Measurements from ENCODE around the gene WDR37.
"Not testable (repeated sequence)": the region's sequence is repeated elsewhere in the genome, so short reads cannot be mapped to it uniquely, and the experiment has no call there.

Gene WDR37

GRCh38 chr10:1040133-1040532 is 16.1 kb upstream of the WDR37 start:
- FAIRE-seq: no peak

GRCh38 chr10:1041514-1041913 is 14.7 kb upstream of the WDR37 start:
- DNase-seq (ENCODE audit: insufficient read length, low spot score) (no peak), FAIRE-seq (no peak)

More at GRCh38 chr10:1040133-1040532, 16.1 kb upstream of the WDR37 start:
- DNase-seq (ENCODE audit: insufficient read length, low spot score): no peak

- FAIRE-seq (no peak), DNase-seq (ENCODE audit: insufficient read length, low spot score) (no peak)
These were observed 12.6 kb upstream of the WDR37 start for GRCh38 chr10:1043532-1043995.

- FAIRE-seq (no peak), DNase-seq (ENCODE audit: insufficient read length, low spot score) (no peak)
These were observed 12.0 kb upstream of the WDR37 start for GRCh38 chr10:1044146-1044545.

- FAIRE-seq: no peak
- DNase-seq (ENCODE audit: insufficient read length, low spot score): no peak
These were observed 11.2 kb upstream of the WDR37 start for GRCh38 chr10:1044964-1045363.

GRCh38 chr10:1045415-1045814 is 10.8 kb upstream of the WDR37 start:
- FAIRE-seq: no peak
- no peak for DNase-seq (ENCODE audit: insufficient read length, low spot score)

- DNase-seq (ENCODE audit: insufficient read length, low spot score) (no peak), FAIRE-seq (no peak)
These were observed 8.2 kb upstream of the WDR37 start for GRCh38 chr10:1047937-1048336.

GRCh38 chr10:1048349-1048731 is 7.8 kb upstream of the WDR37 start:
- no peak for DNase-seq (ENCODE audit: insufficient read length, low spot score)
- FAIRE-seq: no peak

GRCh38 chr10:1048732-1049424 is 7.3 kb upstream of the WDR37 start, which contains the start of gene IDI1:
IDI1 (minus strand) TSS chr10:1049119; CDS start chr10:1049003, 116 bp downstream.
- FAIRE-seq (peak; percentile 83), DNase-seq (ENCODE audit: insufficient read length, low spot score) (peak; percentile 91)

GRCh38 chr10:1049425-1049958 is 6.7 kb upstream of the WDR37 start:
- DNase-seq (ENCODE audit: insufficient read length, low spot score) (no peak), FAIRE-seq (peak; percentile 16)

- DNase-seq (ENCODE audit: insufficient read length, low spot score) (no peak), FAIRE-seq (no peak)
These were observed 6.0 kb upstream of the WDR37 start for GRCh38 chr10:1050145-1050544.

GRCh38 chr10:1050554-1050953 is 5.6 kb upstream of the WDR37 start:
- DNase-seq (ENCODE audit: insufficient read length, low spot score): no peak
- FAIRE-seq: no peak

GRCh38 chr10:1054684-1055083 is 1.5 kb upstream of the WDR37 start:
- no peak for DNase-seq (ENCODE audit: insufficient read length, low spot score)
- no peak for FAIRE-seq

- DNase-seq (ENCODE audit: insufficient read length, low spot score) (no peak), FAIRE-seq (no peak)
These were observed 997 bp downstream of the WDR37 start for GRCh38 chr10:1057106-1057657.

- DNase-seq (ENCODE audit: insufficient read length, low spot score): no peak
- FAIRE-seq: no peak
These were observed 1.8 kb downstream of the WDR37 start for GRCh38 chr10:1058017-1058416.

- no peak for FAIRE-seq
These were observed 3.7 kb downstream of the WDR37 start for GRCh38 chr10:1059902-1060301.

GRCh38 chr10:1061930-1062774 is 6.0 kb downstream of the WDR37 start:
- DNase-seq (ENCODE audit: insufficient read length, low spot score) (no peak), FAIRE-seq (no peak)

More at GRCh38 chr10:1059902-1060301, 3.7 kb downstream of the WDR37 start:
- DNase-seq (ENCODE audit: insufficient read length, low spot score): no peak

GRCh38 chr10:1063232-1063865 is 7.2 kb downstream of the WDR37 start:
- DNase-seq (ENCODE audit: insufficient read length, low spot score) (no peak), FAIRE-seq (no peak)

GRCh38 chr10:1064964-1065247 is 8.7 kb downstream of the WDR37 start:
- FAIRE-seq: no peak
- DNase-seq (ENCODE audit: insufficient read length, low spot score): no peak

GRCh38 chr10:1066734-1067133 is 10.5 kb downstream of the WDR37 start:
- not testable (repeated sequence) for FAIRE-seq; DNase-seq (ENCODE audit: insufficient read length, low spot score)
